Measurements from ENCODE around the gene PRR16.

DNA sequence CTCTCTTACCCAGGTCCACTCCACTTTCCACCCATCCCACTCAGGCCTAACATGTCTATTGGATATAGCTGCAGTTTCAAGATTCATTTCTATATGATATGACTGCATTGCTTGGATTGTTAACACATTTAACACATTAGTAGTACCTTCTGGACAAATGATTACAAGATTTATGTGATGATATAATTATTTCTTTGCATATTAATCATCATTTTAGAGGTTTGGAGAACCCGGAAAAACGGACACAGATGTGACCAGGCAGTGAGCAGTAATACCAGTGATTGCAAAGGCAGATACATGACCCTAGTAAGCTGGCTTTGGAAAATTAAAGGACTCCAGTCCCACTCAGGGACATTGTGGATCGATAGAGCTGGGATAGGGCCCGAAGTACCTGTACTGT is 103.8 kb downstream of the PRR16 start:
- TF ChIP-seq, protein P1, sequence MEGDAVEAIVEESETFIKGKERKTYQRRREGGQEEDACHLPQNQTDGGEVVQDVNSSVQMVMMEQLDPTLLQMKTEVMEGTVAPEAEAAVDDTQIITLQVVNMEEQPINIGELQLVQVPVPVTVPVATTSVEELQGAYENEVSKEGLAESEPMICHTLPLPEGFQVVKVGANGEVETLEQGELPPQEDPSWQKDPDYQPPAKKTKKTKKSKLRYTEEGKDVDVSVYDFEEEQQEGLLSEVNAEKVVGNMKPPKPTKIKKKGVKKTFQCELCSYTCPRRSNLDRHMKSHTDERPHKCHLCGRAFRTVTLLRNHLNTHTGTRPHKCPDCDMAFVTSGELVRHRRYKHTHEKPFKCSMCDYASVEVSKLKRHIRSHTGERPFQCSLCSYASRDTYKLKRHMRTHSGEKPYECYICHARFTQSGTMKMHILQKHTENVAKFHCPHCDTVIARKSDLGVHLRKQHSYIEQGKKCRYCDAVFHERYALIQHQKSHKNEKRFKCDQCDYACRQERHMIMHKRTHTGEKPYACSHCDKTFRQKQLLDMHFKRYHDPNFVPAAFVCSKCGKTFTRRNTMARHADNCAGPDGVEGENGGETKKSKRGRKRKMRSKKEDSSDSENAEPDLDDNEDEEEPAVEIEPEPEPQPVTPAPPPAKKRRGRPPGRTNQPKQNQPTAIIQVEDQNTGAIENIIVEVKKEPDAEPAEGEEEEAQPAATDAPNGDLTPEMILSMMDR (IDR thresholded peaks at IDR 0.05), result no peak
- no peak for TF ChIP-seq POLR2A (IDR thresholded peaks at IDR 0.05)

Measured in sigmoid colon (tissue), 3 donors.